ENCODE results near the gene CRLF2.
"Not testable (repeated sequence)": the region's sequence is repeated elsewhere in the genome, so short reads cannot be mapped to it uniquely, and the experiment has no call there.

Gene CRLF2

GRCh38 chrX:1212532-1212931 lies at the start of gene CRLF2:
CRLF2 (minus strand) TSS chrX:1212649; CDS start chrX:1212634, 15 bp downstream.
- DNase-seq = no peak

DNA sequence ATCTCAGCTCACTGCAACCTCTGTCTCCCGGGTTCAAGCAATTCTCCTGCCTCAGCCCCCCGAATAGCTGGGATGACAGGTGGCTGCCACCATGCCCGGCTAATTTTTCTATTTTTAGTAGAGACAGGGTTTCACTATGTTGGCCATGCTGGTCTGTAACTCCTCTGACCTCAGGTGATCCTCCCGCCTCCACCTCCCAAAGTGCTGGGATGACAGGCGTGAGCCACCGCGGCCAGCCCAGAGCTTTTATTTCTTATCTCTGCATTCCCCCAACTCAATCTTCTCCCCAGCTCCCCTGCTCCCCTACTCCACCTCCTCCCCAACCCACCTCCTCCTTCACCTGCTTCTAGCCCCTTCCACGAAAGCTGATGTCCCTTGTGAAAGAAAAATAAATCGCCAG lies 49.3 kb upstream of the CRLF2 start:
- DNase-seq = not testable (repeated sequence)

DNA sequence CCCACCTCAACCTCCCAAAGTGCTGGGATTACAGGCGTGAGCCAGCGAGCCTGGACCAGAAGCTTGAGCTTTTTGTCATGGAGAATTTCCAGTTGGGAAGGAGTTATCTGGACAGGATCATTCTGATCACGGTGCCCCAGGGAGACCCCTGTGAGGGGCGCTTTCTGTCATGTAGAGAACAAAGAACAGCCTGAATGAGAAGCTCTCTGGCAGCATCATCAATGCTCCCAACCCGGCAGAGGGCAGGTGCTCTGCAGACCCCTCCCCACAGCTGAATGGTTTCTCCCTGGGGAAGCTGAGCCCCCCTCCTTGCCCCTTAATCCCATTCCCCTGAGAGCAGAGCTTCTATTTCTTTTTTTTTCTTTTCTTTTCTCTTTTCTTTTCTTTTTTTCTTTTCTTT lies 48.8 kb upstream of the CRLF2 start:
- no peak for DNase-seq

DNA sequence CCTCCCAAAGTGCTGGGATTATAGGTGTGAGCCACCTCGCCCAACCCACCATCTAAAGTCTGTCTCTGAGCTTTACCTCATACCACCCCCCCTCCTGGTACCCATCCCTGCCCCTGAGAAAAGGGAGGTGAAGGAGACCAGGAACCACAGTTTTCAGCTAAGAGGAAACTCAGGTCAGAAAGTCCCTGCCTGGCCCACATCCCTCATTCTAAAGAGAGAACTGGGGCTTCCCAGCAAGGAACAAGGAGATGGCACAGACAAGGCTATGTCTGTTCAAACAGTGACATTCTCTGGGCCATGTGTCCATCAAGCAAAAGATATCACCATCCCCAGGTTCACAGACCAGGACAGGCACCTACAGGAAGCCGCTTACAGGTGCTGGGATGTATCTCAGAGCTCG lies 40.4 kb upstream of the CRLF2 start:
- no peak for DNase-seq

- DNase-seq = peak; percentile 98
Measured at GRCh38 chrX:1249101-1249887, 36.8 kb upstream of the CRLF2 start.

DNA sequence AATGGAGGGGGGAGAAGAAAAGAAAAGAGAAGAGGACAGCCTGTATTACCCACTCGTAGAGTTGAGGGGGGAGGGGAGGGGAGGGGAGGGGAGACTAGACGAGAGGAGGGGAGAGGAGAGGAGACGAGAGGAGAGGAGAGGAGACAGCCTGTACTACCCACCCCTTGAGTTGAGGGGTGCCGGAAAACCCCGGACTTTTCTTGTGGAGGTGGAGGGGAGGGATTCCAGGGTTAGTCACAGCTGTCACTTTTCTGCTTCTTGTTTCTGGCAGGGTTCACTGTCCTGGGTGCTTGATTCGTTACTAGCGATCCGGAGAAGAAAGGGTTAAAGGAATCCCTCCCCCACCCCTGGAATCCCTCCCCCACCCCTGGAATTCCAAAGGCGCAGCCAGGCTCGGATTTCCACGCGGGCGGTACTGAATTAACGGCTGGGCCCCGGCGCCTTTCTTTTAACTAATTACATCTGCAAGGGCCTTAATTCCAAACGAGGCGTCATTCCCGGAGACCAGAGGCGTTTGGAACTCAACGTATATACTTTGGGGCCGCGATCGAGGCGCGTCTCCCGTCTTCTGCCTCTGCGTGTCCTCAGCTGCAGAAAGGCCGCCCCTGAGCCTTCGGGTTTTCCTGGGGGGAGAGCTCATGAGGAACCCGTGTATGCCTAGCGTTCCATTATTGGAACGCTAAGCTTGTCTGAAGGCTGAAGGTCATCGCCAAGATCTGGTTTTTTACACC lies 36.0 kb upstream of the CRLF2 start:
- DNase-seq = peak; percentile 92

DNA sequence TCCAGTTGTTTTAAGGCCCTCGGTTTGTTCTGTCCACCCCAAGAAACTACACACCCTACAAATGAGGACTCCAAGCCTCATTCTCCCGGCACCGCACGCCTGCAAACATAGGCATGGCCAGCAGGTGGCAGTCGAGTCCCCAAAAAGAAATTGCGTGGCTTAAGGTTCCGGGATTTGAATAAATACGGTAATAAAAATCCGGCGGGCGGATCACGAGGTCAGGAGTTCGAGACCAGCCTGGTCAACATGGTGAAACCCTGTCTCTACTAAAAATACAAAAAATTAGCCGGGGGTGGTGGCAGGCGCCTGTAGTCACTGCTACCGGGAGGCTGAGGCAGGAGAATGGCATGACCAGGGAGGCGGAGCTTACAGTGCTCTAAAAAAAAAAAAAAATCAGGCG lies 34.4 kb upstream of the CRLF2 start:
- DNase-seq = peak; percentile 84

GRCh38 chrX:1244164-1245076 lies 32.0 kb upstream of the CRLF2 start:
- peak; percentile 91 for DNase-seq

DNA sequence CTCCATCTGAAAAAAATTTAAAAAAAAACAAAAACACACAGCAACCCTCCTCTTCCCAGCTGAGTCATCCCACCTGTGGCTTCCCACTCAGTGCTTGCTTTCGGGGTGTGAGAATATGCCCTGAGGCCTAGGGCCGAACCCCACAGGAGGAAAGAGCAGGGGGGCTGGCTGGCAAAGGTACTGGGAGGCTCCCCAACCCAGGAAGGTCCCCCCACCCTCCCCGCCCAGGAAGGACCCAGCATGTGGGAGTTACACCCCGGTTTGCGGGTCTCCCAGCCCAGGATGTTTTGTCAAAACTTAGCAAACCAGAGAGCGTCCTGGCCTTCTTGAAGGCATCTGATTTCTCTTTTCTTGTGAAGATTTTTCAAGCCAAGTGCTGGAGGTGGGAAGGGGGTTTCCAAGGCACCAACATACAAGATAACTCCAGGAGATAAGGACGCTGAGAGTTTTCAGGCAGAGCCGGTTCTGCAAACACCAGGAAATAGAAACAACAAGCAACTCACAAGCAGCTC lies 30.5 kb upstream of the CRLF2 start:
- peak; percentile 66 for DNase-seq

GRCh38 chrX:1240551-1240950 lies 28.1 kb upstream of the CRLF2 start:
- DNase-seq = peak; percentile 32

DNA sequence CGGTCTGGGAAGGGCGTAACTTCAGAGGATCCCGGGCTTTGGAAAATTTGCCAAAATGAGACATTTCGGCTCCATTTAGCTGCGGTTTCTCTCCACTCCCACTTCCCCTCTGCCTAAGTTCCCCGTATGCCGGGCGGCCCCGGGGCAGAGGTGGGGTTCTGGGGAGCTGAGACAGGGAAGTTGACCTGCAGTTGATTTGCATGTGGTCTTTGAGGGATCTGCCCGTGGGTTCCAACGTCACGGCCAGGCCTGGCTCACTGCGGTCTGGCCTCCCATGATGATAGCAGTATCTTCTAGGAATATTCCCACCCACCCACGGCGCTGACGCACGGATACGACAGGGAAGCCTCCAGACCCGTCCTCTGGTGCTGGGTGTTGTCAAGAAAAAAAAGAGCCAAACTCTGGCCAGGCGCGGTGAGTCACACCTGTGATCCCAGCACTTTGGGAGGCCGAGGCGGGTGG lies 27.3 kb upstream of the CRLF2 start:
- DNase-seq = peak; percentile 41

DNA sequence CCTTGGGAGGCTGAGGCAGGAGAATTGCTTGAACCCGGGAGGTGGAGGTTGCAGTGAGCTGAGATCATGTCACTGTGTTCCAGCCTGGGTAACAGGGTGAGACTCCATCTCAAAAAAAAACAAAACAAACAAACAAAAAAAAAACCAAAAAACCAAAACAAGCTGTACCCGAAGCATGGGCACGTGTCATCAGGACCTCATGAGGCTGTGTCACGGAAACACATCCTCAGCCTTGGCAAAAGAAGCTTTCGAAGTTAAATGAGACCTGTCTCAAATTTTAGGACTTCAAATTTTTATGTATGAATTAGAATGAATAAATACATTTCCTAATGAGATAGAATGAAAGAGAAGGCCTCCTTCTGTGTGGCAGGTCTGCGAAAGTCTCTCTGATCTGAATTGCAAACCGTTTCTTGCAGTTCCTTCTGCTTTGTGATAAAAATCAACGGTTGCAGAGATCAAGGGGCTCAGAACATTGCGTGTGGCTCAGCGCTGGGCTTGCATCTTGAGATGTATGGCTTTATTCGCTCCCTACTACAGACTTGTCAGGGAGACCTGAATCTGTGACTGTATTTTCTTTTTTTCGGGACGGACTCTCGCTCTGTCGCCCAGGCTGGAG lies 19.5 kb upstream of the CRLF2 start:
- DNase-seq = no peak

DNA sequence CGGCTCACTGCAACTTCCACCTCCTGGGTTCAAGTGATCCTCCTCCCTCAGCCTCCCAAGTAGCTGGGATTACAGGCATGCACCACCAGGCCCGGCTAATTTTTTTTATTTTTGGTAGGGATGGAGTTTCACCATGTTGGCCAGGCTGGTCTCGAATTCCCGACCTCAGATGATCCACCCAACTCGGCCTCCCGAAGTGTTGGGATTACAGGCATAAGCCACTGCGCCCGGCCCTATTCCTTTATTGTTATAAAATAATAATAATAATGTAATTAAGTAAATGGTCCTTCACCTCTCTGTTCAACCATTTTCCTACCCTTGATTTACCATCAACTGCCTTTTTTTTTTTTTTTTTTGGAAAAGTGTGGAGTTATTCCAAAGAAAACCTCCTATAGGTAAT lies 15.7 kb upstream of the CRLF2 start:
- not testable (repeated sequence) for DNase-seq

DNA sequence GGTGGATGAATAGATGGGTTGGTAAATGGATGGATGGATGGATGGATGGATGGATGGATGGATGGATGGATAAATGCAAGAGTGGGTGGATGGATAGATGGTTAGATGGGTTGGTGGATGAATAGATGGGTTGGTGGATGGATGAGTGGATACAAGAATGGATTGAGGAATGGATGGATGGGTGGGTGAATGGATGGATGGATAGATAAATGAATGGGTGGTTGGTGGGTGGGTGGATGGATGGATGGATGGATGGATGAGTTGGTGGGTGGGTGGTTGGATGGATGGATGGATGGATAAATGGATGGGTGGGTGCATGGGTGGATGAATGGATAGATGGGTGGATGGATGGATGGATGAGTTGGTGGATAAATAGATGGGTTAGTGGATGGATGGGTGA lies 13.8 kb upstream of the CRLF2 start:
- no peak for DNase-seq

- peak; percentile 49 for DNase-seq
Measured at GRCh38 chrX:1224954-1225353, 12.5 kb upstream of the CRLF2 start.

GRCh38 chrX:1223242-1223600 lies 10.8 kb upstream of the CRLF2 start:
- no peak for DNase-seq

GRCh38 chrX:1222531-1223241 lies 10.2 kb upstream of the CRLF2 start:
- DNase-seq = peak; percentile 6

DNA sequence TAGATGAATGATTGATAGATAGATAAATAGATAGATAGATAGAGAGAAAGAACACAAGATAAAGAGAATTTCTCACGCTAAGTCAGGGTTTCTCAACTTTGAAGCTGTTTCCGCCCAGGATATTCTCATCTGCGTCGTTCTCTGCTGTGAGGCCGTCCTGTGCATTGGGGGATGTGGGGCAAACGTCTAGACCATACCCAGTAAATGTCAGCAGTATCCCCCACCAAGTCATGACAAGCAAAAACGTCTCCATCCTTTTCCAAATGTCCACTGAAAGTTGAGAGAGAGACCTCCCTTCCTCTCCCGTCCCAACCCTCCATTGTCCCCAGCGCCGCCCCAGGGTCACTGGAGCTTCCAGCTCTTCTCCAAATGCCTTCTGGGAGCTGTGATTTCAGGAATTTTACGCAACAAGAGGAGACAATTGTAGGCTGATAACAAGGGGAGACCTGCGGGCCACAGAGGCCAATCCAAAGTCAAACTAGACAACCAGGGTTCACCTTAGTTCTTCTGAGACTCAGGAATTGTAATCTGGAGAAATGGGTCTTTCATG lies 8.9 kb upstream of the CRLF2 start:
- DNase-seq = no peak

- no peak for DNase-seq
Measured at GRCh38 chrX:1218286-1218685, 5.8 kb upstream of the CRLF2 start.

DNA sequence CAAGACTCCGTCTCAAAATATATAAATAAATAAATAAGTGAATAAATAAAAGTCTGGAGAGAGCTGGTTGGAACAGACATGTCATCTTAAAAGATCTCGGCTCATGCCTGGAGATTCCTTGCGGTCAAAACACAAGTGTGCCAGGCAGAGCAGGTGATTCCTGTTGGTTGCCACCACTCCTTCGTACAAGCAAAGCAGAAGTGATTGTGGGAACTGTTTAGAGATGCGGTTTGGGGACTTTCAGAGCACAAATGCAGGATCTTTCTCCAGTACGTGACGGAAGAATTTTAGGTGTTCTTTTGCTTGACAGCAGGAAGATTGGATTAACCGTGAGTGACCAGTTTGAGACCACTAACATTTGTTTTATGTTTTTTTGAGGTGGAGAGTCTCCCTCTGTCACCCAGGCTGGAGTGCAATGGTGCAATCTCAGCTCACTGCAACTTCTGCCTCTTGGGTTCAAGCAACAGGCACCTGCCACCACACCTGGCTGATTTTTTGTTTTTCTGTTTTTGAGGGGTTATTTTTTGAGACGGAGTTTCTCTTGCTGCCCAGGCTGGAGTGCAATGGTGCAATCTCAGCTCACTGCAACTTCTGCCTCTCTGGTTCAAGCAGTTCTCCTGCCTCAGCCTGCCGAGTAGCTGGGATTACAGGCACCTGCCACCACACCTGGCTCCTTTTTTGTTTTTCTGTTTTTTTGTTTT lies 2.8 kb upstream of the CRLF2 start:
- DNase-seq = no peak

DNA sequence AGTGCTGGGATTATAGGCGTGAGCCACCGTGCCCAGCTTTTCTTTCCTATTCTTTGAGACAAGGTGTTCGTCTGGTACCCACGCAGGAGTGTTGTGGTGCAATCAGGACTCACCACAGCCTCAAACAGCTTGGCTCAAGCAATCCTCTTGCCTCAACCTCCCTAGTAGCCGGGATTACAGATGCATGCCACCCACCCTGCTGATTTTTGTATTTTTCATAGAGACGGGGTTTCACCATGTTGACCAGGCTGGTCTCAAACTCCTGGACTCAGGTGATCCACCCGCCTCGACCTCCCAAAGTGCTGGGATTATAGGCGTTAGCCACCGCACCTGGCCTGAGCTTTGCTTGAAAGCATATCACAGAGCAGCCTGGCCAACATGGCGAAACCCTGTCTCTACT lies 1.5 kb upstream of the CRLF2 start:
- no peak for DNase-seq
